Islet of Langerhans (tissue), 1 donor: ENCODE results near the gene RYR2.
"Not testable (repeated sequence)": the region's sequence is repeated elsewhere in the genome, so short reads cannot be mapped to it uniquely, and the experiment has no call there.

Source experiments
- FAIRE-seq: peaks from one replicate; lab custom pipeline; 2011; peaks lifted over from hg19 to GRCh38; lab: Jason Lieb, UNC

The RYR2 gene

DNA sequence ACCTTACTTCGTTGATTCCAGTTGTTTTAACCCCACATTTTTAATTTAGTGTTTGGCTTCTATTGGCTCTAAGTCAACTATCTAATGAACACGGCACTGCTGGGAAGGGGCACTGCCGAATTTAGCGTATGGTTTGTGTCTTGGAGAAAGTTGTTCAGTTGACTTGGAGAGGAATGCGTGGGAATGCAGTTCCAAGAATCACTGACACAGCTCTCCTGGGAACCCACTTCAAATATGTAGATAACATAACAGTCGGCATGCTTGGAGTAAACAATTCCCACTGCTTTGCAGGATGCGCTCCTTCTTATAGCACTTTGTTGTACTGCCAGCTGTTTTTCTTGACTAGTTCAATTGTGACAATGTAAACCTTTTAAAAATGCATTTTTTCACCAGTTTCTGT is 104.3 kb downstream of the RYR2 start:
- no peak for FAIRE-seq

- FAIRE-seq, result no peak
Observed at GRCh38 chr1:237149857-237150256, 107.9 kb downstream of the RYR2 start.

DNA sequence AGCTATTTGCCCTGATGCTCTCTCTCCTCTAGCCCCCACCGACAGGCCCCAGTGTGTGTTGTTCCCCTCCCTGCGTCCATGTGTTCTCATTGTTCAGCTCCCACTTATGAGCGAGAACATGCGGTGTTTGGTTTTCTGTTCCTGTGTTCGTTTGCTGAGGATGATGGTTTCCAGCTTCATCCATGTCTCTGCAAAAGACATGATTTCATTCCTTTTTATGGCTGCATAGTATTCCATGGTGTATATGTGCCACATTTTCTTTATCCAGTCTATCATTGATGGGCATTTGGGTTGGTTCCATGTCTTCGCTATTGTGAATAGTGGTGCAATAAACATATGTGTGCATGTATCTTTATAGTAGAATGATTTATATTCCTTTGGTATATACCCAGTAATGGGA is 110.0 kb downstream of the RYR2 start:
- not testable (repeated sequence) for FAIRE-seq

DNA sequence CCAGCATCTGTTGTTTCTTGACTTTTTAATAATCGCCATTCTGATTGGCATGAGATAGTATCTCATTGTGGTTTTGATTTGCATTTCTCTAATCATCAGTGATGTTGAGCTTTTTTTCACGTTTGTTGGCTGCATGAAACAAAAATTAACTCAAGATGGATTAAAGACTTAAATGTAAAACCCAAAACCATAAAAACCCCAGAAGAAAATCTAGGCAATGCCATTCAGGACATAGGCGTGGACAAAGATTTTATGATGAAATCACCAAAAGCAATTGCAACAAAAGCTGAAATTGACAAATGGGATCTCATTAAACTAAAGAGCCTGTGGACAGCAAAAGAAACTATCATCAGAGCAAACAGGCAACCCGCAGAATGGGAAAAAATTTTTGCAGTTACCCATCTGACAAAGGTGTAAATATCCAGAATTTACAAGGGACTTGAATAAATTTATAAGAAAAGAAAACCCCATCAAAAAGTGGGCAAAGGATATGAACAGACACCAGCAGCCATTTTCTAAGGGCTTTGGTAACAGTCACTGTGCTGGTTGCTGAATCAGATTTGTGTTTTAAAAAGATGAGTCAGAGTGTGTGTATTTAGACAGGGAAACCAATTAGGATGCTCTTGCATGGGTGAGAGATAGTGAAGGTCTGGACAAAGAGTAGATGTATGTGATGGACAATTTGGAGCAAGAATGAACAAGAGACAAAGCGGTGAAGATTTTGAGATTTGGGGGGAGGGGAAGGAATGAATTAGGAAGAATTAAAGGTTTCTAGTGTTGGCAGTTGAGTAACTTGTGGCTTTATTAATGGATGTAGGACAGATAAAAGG is 110.7 kb downstream of the RYR2 start:
- FAIRE-seq, result no peak

DNA sequence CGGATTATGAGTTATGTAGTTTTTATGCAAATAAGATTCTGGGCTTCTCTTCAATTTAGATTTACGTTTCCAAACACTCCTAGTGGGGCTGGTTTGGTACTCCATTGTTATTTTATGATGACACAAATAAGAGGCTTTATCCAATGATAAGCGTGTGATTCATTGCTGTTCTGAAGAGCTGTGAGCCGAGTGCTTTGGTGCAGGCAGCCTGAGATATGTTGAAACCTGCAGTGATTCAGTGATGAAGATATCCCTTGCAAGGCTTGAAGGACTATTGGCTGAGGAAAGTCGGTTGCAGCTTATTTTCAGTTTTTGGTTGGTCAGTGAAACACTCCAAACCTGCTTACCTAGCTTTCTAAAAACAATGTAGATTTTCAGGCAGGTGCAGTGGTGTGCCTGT is 112.2 kb downstream of the RYR2 start:
- no peak for FAIRE-seq

DNA sequence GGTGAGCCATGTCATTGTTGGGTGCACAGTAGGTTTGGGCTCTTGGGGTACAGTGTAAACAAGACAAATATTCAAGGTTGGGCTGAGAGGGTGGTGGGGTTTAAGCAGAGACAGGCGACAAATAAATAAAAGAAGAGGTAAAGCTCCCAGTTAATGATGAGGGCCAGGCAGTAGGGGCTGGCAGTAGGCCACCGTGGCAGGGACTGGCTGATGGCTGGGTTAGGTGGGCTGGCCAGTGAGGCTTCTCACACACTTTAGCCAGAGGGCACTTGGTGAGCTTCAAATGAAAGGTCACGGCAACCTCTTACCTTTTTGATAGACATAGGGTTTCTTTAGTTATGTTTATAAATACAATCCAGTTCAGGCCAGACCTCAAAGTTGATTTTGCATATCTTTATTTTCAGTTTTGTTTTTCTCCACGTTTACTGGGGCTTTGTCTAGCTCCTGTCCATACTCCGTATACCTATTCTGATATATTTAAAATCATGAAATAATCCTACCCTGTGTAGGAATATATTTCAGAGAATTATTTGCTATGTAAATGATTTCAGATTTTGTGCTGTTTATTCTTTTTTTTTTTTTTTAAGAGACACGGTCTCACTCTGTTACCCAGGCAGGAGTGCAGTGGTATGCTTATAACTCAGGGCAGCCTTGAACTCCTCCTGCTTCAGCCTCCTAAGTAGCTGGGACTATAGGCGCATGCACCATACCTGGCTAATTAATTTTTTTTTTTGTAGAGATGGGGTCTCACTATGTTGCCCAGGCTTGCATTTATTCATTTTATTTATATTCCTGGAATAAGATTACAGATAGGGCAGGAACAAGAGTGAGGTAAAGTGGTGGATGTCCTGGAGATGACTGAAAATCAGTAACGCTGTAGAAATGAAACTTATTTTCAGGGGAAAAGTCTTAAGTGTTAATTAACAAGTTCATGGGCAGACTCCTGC is 122.7 kb downstream of the RYR2 start:
- FAIRE-seq, result no peak

GRCh38 chr1:237166086-237166485 is 124.1 kb downstream of the RYR2 start:
- no peak for FAIRE-seq

GRCh38 chr1:237166593-237167101 is 124.7 kb downstream of the RYR2 start:
- FAIRE-seq, result no peak

DNA sequence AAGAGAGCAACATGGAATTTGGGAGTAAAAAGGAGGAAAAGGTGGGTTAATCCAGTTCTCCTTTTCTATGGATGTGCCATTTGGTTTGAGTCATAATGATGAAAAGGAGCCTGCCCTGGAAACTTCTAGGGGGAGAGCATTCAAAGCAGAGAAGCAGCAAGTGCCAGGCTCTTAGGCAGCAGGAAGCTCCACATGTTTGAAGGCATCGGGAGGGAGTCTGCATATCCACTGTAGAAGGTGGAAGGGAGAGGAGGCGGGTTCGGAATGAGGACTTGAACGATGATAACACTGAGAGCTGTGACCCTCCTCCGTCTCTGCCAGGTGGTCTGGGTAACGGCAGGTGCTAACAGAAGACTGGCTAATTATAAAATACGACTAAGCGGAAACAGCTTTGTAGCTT is 128.2 kb downstream of the RYR2 start:
- FAIRE-seq, result no peak

DNA sequence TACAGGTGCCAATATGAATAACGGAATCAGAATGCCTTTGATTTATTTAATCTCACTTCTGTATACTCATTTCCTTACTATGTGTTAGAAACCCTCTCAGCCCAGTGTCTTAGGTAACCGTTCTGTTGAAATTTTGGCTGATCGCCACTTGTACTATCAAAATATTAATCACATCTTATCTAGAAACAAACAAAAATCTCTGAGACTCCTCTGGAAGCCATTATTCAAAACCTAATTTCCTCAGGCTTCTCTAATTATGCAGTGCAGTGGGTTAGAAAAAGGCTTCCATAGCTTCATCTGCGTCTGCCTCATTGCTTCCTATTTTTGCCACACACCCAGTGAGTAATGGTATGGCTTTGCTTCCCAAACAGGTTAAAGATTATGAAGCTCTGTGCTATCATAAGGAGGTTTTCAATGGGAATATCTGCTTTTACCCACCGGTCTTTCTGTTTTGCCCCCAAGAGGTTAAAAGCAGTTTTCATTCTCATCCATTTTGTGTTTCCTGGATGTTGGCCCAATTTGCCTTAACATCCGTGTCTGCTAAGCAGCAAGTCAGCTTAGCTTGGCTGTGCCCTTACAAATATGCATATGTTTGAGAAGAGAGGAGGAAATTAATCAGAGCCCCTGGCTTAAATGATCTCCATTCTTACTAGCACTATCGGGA is 129.6 kb downstream of the RYR2 start:
- no peak for FAIRE-seq

- FAIRE-seq, result peak; percentile 84
Observed at GRCh38 chr1:237172118-237172485, 130.1 kb downstream of the RYR2 start.

DNA sequence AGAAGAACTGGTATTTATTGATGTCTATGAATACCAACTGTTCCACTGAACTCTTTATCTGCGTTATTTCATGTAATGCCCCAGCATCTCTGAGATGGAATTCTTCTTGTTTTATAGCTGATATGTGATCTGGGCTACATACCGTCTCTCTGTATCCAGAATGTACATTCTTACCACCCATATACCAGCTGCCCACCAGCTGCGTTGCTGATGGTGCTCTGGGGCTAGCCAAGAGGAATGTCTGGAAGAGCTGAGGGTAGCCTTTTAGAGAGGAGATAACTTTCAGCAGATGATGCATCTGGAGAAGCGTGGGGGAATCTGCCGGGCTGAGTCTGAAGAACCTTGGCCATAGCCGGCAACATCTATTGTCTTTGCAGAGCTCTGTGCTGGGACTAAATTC is 137.5 kb downstream of the RYR2 start:
- no peak for FAIRE-seq

GRCh38 chr1:237180256-237180655 is 138.3 kb downstream of the RYR2 start:
- FAIRE-seq, result no peak

- FAIRE-seq, result no peak
Observed at GRCh38 chr1:237181743-237182317, 139.8 kb downstream of the RYR2 start.

DNA sequence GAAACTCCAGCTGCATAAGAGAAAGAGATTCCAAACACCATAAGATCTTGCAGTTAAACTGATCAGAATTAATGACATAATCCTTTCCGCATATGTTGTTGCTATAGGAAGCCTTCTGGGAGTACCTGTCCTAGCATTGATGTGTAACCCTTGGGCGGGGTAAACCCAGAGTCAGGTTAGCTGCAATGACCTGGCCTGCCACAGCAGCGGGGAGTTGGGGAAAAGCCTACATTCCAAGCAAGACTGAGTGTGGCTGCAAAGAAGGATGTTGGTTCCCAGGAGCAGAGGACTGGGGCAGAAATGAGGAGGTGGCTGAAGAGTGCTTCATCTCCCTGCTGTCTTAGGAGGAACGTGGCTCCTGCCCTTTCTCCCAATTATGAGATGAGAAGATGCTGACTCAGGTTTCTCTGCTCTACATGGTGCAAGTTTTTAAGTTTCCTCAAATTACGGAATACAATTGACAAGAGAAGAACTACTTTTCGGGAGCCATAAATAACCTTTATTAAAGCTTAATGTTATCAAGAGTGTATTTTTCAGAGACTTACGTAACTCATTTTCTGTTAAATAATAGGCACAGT is 142.1 kb downstream of the RYR2 start:
- FAIRE-seq, result no peak

GRCh38 chr1:237186675-237187074 is 144.7 kb downstream of the RYR2 start:
- no peak for FAIRE-seq

GRCh38 chr1:237187842-237188241 is 145.9 kb downstream of the RYR2 start:
- no peak for FAIRE-seq

DNA sequence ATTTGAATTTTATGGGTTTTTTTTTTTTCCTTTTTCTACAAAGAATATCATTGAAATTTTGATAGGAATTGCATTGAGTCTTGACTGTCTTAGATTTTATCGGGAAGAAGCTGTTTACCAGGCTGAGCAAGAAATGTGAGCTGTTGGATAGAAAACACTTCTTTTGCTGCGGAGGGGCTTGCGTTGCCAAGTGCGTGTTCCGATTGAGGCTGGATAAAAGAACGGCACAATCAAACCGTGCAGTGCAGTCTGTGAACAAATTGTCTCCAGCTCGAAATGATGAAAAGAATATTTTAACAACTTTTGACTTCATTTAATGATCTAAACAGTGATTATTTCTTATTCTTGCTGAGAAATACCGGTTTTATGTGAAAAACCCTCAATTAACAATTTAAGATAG is 149.4 kb downstream of the RYR2 start:
- FAIRE-seq, result no peak

- FAIRE-seq, result no peak
Observed at GRCh38 chr1:237197470-237198425, 155.8 kb downstream of the RYR2 start.

DNA sequence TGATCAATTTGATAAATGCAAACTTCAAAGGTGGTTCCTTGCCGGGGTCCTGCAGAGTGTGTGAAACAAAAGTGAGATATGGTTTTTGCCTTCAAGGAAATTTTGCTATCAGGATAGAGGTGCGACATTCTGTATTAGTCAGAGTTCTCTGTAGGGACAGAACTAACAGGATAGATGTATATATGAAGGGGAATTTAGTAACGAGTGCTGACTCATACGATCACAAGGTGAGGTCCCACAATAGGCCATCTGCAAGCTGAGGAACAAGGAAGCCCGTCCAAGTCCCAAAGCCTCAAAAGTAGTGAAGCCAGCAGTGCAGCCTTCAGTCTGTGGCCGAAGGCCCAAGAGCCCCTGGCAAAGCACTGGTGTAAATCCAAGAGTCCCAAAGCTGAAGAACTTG is 157.0 kb downstream of the RYR2 start:
- no peak for FAIRE-seq

DNA sequence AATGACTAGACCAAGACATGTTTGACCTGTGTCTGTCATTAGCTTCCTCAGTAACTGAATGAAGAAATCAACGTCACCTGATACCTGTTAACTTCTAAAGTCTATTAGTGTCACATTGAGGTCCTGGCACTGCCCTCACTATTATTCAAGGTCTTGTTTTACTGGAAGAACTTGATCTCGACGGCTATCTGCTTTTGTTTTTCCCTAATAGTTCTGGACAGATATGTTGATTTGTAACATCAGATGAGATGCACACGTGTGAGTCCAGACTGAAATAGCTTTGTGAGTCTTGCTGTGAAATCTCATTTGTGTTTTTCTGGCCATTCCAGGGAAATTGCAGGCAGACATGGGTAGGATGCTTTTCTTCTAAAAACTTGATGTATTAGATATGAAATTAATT is 159.2 kb downstream of the RYR2 start:
- FAIRE-seq, result no peak
